ENCODE data around the gene CSAG1. TPM values are rescaled to one million over a fixed set of nuclear protein-coding genes. Genes with fewer than 3 reads are reported as not detected.

CSAG1 gene, protein sequence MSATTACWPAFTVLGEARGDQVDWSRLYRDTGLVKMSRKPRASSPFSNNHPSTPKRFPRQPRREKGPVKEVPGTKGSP
- total RNA-seq, result not detected in 2 replicates

DNA sequence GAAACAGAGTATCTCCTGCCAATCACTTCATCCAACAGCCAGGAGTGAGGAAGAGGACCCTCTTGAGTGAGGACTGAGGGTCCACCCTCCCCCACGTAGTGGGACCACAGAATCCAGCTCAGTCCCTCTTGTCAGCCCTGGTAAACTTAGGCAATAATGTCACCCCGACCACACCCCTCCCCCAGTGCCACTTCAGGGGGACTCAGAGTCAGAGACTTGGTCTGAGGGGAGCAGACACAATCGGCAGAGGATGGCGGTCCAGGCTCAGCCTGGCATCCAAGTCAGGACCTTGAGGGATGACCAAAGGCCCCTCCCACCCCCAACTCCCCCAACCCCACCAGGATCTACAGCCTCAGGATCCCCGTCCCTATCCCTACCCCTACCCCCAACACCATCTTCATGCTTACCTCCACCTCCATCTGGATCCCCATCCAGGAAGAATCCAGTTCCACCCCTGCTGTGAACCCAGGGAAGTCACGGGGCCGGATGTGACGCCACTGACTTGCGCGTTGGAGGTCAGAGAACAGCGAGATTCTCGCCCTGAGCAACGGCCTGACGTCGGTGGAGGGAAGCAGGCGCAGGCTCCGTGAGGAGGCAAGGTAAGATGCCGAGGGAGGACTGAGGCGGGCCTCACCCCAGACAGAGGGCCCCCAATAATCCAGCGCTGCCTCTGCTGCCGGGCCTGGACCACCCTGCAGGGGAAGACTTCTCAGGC lies at the start of gene CSAG1, which contains the start of gene MAGEA12:
Gene CSAG1 (minus strand): TSS at position 461 of the 715 bp plus-strand sequence. CDS start 1,261 bp downstream, outside the sequence.
Gene MAGEA12 (plus strand): TSS at position 497 of the 715 bp plus-strand sequence. CDS start 2,405 bp downstream, outside the sequence.

DNA sequence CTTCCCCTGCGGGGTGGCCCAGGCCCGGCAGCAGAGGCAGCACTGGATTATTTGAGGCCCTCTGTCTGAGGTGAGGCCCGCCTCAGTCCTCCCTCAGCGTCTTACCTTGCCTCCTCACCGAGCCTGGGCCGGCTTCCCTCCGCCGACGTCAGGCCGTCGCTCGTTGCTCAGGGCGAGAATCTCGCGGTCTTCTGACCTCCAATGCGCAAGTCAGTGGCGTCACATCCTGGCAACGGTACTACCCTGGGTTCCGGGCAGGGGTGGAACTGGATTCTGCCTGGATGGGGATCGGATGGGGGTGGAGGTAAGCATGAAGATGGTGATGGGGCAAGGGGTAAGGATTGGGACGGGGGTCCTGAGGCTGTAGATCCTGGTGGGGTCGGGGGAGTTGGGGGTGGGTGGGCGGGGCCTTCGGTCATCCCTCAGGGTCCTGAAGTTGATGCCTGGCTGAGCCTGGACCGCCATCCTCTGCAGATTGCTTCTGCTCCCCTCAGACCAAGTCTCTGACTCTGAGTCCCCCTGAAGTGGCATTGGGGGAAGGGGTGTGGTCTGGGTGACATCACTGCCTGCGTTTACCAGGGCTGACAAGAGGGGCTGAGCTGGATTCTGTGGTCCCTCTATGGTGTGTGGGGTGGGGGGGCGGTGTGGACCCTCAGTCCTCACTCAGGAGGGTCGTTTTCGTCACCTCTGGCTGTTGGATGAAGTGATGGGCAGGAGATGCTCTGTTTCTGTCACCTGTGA lies 36.2 kb upstream of the CSAG1 start, which contains the start of gene MAGEA6:
Gene MAGEA6 (minus strand): TSS at position 141 of the 741 bp plus-strand sequence. CDS start 2,039 bp downstream, outside the sequence.

DNA sequence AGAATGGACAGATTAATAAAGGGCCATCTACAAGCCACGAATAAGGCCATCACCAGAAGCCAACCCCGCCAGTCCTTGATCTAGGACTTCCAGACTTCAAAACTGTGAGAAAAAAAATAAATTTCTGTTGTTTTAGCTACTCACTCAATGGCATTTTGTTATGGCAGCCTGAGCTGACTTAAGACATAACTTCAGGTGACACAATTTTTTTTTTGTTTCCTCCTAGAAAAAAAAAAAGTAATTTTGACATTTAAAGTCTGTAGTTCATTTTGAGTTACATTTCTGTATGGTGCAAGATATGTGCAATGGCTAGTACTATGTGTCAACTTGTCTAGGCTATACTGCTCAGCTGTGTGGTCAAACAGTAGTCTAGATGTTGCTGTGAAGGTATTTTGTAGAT lies 25.4 kb upstream of the CSAG1 start, which contains the start of gene CSAG3:
Gene CSAG3 (plus strand): TSS at position 301 of the 400 bp plus-strand sequence.

DNA sequence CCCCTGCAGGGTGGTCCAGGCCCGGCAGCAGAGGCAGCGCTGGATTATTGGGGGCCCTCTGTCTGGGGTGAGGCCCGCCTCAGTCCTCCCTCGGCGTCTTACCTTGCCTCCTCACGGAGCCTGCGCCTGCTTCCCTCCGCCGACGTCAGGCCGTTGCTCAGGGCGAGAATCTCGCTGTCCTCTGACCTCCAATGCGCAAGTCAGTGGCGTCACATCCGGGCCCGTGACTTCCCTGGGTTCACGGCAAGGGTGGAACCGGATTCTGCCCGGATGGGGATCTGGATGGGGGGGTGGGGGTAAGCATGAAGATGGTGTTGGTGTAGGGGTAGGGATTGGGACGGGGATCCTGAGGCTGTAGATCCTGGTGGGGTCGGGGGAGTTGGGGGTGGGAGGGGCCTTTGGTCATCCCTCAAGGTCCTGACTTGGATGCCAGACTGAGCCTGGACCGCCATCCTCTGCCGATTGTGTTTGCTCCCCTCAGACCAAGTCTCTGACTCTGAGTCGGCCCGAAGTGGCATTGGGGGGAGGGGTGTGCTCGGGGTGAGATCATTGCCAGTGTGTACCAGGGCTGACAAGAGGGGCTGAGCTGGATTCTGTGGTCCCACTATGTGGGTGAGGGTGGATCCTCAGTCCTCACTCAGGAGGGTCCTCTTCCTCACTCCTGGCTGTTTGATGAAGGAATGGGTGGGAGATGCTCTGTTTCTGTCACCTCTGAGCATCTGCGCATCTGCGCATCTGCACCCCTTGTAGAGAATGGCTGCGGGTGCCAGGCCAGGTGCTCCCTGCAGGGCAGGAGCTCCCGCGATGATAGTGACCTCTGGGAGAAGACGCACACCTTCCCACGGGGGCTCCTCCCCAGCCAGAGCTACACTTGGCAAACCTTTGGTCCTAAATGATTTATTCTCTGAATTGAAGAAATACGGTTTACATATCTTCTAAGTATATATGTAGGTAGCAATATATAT lies 20.4 kb upstream of the CSAG1 start, which contains the start of gene MAGEA2:
Gene MAGEA2 (minus strand): TSS at position 157 of the 965 bp plus-strand sequence. CDS start 2,479 bp downstream, outside the sequence.

DNA sequence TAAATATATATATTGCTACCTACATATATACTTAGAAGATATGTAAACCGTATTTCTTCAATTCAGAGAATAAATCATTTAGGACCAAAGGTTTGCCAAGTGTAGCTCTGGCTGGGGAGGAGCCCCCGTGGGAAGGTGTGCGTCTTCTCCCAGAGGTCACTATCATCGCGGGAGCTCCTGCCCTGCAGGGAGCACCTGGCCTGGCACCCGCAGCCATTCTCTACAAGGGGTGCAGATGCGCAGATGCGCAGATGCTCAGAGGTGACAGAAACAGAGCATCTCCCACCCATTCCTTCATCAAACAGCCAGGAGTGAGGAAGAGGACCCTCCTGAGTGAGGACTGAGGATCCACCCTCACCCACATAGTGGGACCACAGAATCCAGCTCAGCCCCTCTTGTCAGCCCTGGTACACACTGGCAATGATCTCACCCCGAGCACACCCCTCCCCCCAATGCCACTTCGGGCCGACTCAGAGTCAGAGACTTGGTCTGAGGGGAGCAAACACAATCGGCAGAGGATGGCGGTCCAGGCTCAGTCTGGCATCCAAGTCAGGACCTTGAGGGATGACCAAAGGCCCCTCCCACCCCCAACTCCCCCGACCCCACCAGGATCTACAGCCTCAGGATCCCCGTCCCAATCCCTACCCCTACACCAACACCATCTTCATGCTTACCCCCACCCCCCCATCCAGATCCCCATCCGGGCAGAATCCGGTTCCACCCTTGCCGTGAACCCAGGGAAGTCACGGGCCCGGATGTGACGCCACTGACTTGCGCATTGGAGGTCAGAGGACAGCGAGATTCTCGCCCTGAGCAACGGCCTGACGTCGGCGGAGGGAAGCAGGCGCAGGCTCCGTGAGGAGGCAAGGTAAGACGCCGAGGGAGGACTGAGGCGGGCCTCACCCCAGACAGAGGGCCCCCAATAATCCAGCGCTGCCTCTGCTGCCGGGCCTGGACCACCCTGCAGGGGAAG lies 19.4 kb downstream of the CSAG1 start, which contains the start of gene MAGEA2B:
Gene MAGEA2B (plus strand): TSS at position 814 of the 973 bp plus-strand sequence. CDS start 2,479 bp downstream, outside the sequence.

DNA sequence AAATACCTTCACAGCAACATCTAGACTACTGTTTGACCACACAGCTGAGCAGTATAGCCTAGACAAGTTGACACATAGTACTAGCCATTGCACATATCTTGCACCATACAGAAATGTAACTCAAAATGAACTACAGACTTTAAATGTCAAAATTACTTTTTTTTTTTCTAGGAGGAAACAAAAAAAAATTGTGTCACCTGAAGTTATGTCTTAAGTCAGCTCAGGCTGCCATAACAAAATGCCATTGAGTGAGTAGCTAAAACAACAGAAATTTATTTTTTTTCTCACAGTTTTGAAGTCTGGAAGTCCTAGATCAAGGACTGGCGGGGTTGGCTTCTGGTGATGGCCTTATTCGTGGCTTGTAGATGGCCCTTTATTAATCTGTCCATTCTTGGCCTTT lies 24.3 kb downstream of the CSAG1 start, which contains the start of gene CSAG2:
Gene CSAG2 (minus strand): TSS at position 101 of the 400 bp plus-strand sequence. CDS start 161 bp downstream, outside the sequence.

DNA sequence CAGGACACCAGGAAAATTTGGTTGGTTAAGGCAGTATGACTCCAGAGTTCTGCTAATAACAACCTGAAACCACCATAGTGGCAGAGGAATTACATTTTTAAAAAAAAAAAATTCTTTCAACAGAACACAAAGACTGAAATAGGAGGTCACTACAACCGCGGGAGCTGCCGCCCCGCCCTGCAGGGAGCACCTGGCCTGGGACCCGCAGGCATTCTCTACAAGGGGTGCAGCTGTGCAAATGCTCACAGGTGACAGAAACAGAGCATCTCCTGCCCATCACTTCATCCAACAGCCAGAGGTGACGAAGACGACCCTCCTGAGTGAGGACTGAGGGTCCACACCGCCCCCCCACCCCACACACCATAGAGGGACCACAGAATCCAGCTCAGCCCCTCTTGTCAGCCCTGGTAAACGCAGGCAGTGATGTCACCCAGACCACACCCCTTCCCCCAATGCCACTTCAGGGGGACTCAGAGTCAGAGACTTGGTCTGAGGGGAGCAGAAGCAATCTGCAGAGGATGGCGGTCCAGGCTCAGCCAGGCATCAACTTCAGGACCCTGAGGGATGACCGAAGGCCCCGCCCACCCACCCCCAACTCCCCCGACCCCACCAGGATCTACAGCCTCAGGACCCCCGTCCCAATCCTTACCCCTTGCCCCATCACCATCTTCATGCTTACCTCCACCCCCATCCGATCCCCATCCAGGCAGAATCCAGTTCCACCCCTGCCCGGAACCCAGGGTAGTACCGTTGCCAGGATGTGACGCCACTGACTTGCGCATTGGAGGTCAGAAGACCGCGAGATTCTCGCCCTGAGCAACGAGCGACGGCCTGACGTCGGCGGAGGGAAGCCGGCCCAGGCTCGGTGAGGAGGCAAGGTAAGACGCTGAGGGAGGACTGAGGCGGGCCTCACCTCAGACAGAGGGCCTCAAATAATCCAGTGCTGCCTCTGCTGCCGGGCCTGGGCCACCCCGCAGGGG lies 35.3 kb downstream of the CSAG1 start, which contains the start of gene MAGEA3:
Gene MAGEA3 (plus strand): TSS at position 843 of the 980 bp plus-strand sequence. CDS start 2,039 bp downstream, outside the sequence.

Other genes starting within 250 kb of the CSAG1 start
- gene GABRQ, start 95.8 kb downstream of the CSAG1 start, total RNA-seq, result under 0.01 TPM in 1 of 2 replicates, not detected in the other
- gene MAGEA3, start 34.9 kb downstream of the CSAG1 start, total RNA-seq, result not detected in 2 replicates
- not detected in 2 replicates for gene CSAG2, start 24.4 kb downstream of the CSAG1 start, total RNA-seq
- gene MAGEA2B, start 19.1 kb downstream of the CSAG1 start, total RNA-seq, result not detected in 2 replicates
- gene MAGEA12, start within 50 bp of the CSAG1 start, total RNA-seq, result not detected in 2 replicates
- not detected in 2 replicates for gene MAGEA2, start 20.1 kb upstream of the CSAG1 start, total RNA-seq
- not detected in 2 replicates for gene CSAG3, start 25.5 kb upstream of the CSAG1 start, total RNA-seq
- gene MAGEA6, start 36.0 kb upstream of the CSAG1 start, total RNA-seq, result not detected in 2 replicates
- gene CETN2, start 97.0 kb upstream of the CSAG1 start, total RNA-seq, result 50.3 and 67.7 TPM in 2 replicates
- 15.0 and 15.8 TPM in 2 replicates for gene NSDHL, start 97.3 kb upstream of the CSAG1 start, total RNA-seq
- gene ZNF185, start 164.3 kb upstream of the CSAG1 start, total RNA-seq, result 3.4 and 5.0 TPM in 2 replicates

All from articular chondrocyte of knee joint (primary cell).